HepG2 (cell line): ENCODE data around the gene ZNF334. TPM values are rescaled to one million over a fixed set of nuclear protein-coding genes. Genes with fewer than 3 reads are reported as not detected.

Experiments used
- AHDC1 ChIP-seq: sonication (generic); formaldehyde crosslinking; IDR thresholded peaks from 2 replicates; pipeline ENCODE4 v1.5.1; 2020; ENCODE audit warnings: mild to moderate bottlenecking, missing genetic modification reagents, borderline replicate concordance
- ATF5 ChIP-seq: sonication (generic); formaldehyde crosslinking; IDR thresholded peaks from 2 replicates; pipeline ENCODE4 v1.4.0; 2020; ENCODE audit warnings: mild to moderate bottlenecking, low read depth, missing genetic modification reagents
- ATF7-NPFF ChIP-seq: sonication (generic); formaldehyde crosslinking; IDR thresholded peaks from 2 replicates; pipeline ENCODE4 v1.8.1; 2023; ENCODE audit warnings: mild to moderate bottlenecking, low read depth, missing genetic modification reagents, moderate library complexity
- CBX2 ChIP-seq, 2 experiments: fragments of 200-600 bp in 1 of 2; sonication (generic); formaldehyde crosslinking in 1 of 2; IDR thresholded peaks; 2 replicates each; pipeline versions ENCODE4 v1.7.0 to v1.8.1; 2018 to 2022; ENCODE audit warnings: low read depth in 2 of 2, low read length in 1 of 2, mild to moderate bottlenecking in 1 of 2, missing genetic modification reagents in 1 of 2
- GATA4 ChIP-seq: sonication (generic); IDR thresholded peaks from 2 replicates; pipeline ENCODE4 v1.6.1; 2016; ENCODE audit warnings: antibody characterized with exemption, low read depth, borderline replicate concordance
- KDM5A ChIP-seq: fragments of 200-600 bp; sonication (generic); IDR thresholded peaks from 2 replicates; pipeline ENCODE4 v1.7.0; 2018; ENCODE audit warnings: antibody characterized with exemption, mild to moderate bottlenecking, low read length, borderline replicate concordance
- KLF16 ChIP-seq, 2 experiments: sonication (generic) in 1 of 2; formaldehyde crosslinking in 1 of 2; IDR thresholded peaks; 2 replicates each; pipeline versions ENCODE4 v1.6.1 to v1.8.0; 2016 to 2023; ENCODE audit warnings: missing genetic modification reagents in 2 of 2, missing compliant biosample characterization in 1 of 2
- PAXIP1 ChIP-seq: sonication (generic); formaldehyde crosslinking; conservative IDR thresholded peaks from 2 replicates; pipeline ENCODE4 v1.4.0; 2020; ENCODE audit warnings: mild to moderate bottlenecking, missing genetic modification reagents, moderate library complexity
- SKIL ChIP-seq: sonication (generic); formaldehyde crosslinking; IDR thresholded peaks from 2 replicates; pipeline ENCODE4 v1.8.0; 2022; ENCODE audit warnings: missing genetic modification reagents, mild to moderate bottlenecking, moderate library complexity, borderline replicate concordance
- SOX13 ChIP-seq, 3 experiments: fragments of 450-650 bp in 1 of 3; sonication (generic) in 1 of 3; formaldehyde crosslinking in 1 of 3; IDR thresholded peaks in 2 of 3; conservative IDR thresholded peaks in 1 of 3; 2 replicates each; pipeline versions ENCODE4 v1.5.0 to v1.6.1; 2016 to 2020; ENCODE audit warnings: antibody characterized with exemption in 1 of 3, mild to moderate bottlenecking in 1 of 3, missing compliant biosample characterization in 1 of 3, missing genetic modification reagents in 1 of 3, moderate library complexity in 1 of 3
- THYN1 ChIP-seq: sonication (generic); formaldehyde crosslinking; IDR thresholded peaks from 2 replicates; pipeline ENCODE4 v1.8.1; 2023; ENCODE audit warnings: low read depth, mild to moderate bottlenecking, moderate library complexity, missing genetic modification reagents, borderline replicate concordance
- ZNF160 ChIP-seq: sonication (generic); formaldehyde crosslinking; IDR thresholded peaks from 2 replicates; pipeline ENCODE4 v1.8.0; 2022; ENCODE audit warnings: mild to moderate bottlenecking, inconsistent platforms, missing genetic modification reagents
- ZNF577 ChIP-seq: sonication (generic); formaldehyde crosslinking; IDR thresholded peaks from 2 replicates; pipeline ENCODE4 v1.4.0; 2020; ENCODE audit warnings: mild to moderate bottlenecking, low read depth, missing genetic modification reagents, borderline replicate concordance
- polyA plus RNA-seq, 8 experiments: library from polyadenylated mRNA; depleted of rRNA in 3 of 8; stranded (reverse) in 7 of 8; unstranded in 1 of 8; fragments of >200 nt; fragmentation: Illumina TruSeq in 4 of 8; extraction: Trizol in 4 of 8; gene quantifications; 2 replicates each; pipeline versions ENCODE4 v1.2.1 to v1.2.3, GENCODE V29; 2011 to 2016; ENCODE audit warnings: low read depth in 4 of 8, missing spikeins in 1 of 8, mixed read lengths in 1 of 8; ENCODE audit not compliant: insufficient read depth in 1 of 8
- total RNA-seq, 5 experiments: library from RNA; depleted of rRNA; stranded (reverse); fragments of >200 nt; fragmentation: Illumina TruSeq; extraction: Trizol; gene quantifications; 2 replicates each; pipeline ENCODE4 v1.2.3, GENCODE V29; 2016; ENCODE audit warnings: low read depth in 1 of 5

Gene ZNF334
- total and polyA plus RNA-seq, 2 of the 13 experiments (the other 11 are each of a cell fraction or from before 2014, with no cell fraction given), result 4.8 to 7.8 TPM

- TF ChIP-seq AHDC1 (CRISPR knock-in tag) (peak; percentile 74; the same call in 1 of the 2 replicates), KLF16 (CRISPR knock-in tag; IDR thresholded peaks at IDR 0.05) (no peak), GATA4 (no peak), ATF7-NPFF (no peak), SKIL (CRISPR knock-in tag) (no peak), CBX2 (IDR thresholded peaks at IDR 0.05; ENCODE audit: low read depth, low read length) (peak; percentile 54; the same call in 1 of the 2 replicates), CBX2 (CRISPR knock-in tag; IDR thresholded peaks at IDR 0.05; ENCODE audit: low read depth) (no peak; the same call in 1 of the 2 replicates), ATF5 (CRISPR knock-in tag) (no peak), SOX13 (IDR thresholded peaks at IDR 0.05) (no peak), SOX13 (CRISPR knock-in tag; conservative IDR thresholded peaks at IDR 0.05 in 1 of 2, IDR thresholded peaks at IDR 0.05 in 1 of 2) (peak in 1 of 2 experiments; percentile 35; a peak in 1 of 4 replicates), ZNF160 (no peak), THYN1 (0 out of 2 replicates have a peak, but pooled peaks have one; percentile 61), ZNF577 (CRISPR knock-in tag) (no peak), KDM5A (no peak), PAXIP1 (peak; percentile 83)
Observed at GRCh38 chr20:46491354-46491753, 22.0 kb downstream of the ZNF334 start (continued).
